Measurements from ENCODE around the gene NMNAT2.

DNA sequence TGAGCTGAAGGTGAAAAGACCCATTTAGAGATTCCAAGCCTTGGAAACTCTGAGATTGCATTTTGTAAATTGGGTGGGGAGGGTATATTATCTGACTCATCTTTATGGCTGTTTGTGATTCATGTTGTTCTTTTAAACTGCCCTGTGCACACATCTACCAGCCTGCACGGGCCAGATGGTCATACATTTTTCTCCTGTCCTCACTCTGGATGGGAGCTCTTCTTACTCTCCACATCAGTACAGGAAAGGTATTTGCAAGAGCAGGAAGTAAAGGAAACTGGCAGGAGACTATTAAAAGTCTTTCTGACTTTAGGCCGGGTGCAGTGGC, 14.3 kb upstream of the NMNAT2 start:
- TF ChIP-seq EGR1 (IDR thresholded peaks at IDR 0.05; ENCODE audit: low read depth) (no peak), EZH2phosphoT487 (IDR thresholded peaks at IDR 0.05; ENCODE audit: borderline replicate concordance) (no peak), ELF1 (IDR thresholded peaks at IDR 0.05; ENCODE audit: borderline replicate concordance, low read depth) (no peak), CEBPB (IDR thresholded peaks at IDR 0.05; ENCODE audit: low read depth) (0 out of 2 replicates have a peak, but pooled peaks have one; percentile 26)
- TF ChIP-seq, protein P1, sequence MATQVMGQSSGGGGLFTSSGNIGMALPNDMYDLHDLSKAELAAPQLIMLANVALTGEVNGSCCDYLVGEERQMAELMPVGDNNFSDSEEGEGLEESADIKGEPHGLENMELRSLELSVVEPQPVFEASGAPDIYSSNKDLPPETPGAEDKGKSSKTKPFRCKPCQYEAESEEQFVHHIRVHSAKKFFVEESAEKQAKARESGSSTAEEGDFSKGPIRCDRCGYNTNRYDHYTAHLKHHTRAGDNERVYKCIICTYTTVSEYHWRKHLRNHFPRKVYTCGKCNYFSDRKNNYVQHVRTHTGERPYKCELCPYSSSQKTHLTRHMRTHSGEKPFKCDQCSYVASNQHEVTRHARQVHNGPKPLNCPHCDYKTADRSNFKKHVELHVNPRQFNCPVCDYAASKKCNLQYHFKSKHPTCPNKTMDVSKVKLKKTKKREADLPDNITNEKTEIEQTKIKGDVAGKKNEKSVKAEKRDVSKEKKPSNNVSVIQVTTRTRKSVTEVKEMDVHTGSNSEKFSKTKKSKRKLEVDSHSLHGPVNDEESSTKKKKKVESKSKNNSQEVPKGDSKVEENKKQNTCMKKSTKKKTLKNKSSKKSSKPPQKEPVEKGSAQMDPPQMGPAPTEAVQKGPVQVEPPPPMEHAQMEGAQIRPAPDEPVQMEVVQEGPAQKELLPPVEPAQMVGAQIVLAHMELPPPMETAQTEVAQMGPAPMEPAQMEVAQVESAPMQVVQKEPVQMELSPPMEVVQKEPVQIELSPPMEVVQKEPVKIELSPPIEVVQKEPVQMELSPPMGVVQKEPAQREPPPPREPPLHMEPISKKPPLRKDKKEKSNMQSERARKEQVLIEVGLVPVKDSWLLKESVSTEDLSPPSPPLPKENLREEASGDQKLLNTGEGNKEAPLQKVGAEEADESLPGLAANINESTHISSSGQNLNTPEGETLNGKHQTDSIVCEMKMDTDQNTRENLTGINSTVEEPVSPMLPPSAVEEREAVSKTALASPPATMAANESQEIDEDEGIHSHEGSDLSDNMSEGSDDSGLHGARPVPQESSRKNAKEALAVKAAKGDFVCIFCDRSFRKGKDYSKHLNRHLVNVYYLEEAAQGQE (IDR thresholded peaks at IDR 0.05; ENCODE audit: low read depth): no peak
- TF ChIP-seq, protein P2, sequence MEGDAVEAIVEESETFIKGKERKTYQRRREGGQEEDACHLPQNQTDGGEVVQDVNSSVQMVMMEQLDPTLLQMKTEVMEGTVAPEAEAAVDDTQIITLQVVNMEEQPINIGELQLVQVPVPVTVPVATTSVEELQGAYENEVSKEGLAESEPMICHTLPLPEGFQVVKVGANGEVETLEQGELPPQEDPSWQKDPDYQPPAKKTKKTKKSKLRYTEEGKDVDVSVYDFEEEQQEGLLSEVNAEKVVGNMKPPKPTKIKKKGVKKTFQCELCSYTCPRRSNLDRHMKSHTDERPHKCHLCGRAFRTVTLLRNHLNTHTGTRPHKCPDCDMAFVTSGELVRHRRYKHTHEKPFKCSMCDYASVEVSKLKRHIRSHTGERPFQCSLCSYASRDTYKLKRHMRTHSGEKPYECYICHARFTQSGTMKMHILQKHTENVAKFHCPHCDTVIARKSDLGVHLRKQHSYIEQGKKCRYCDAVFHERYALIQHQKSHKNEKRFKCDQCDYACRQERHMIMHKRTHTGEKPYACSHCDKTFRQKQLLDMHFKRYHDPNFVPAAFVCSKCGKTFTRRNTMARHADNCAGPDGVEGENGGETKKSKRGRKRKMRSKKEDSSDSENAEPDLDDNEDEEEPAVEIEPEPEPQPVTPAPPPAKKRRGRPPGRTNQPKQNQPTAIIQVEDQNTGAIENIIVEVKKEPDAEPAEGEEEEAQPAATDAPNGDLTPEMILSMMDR (IDR thresholded peaks at IDR 0.05 in 2 of 3, conservative IDR thresholded peaks at IDR 0.05 in 1 of 3; ENCODE audit: borderline replicate concordance in 1 of 3, insufficient read depth in 1 of 3, low read depth in 2 of 3, low read length in 2 of 3): no peak

Data from HCT116 (cell line).